PC-3 (cell line): Measurements from ENCODE around the gene C3orf70. TPM values are rescaled to one million over a fixed set of nuclear protein-coding genes. Genes with fewer than 3 reads are reported as not detected.

Experiments
- ATAC-seq: fragments of 200-7000 bp; cut with Tn5 transposase; 2 replicates; pipeline ENCODE4 v1.9.1; 2020; ENCODE audit warnings: mild to moderate bottlenecking, moderate library complexity
- BruUV-seq: library from RNA; stranded (reverse); fragments of 400-500 nt; replicated peaks from 2 replicates; lab custom pipeline; 2021; lab: Mats Ljungman, UMichigan
- CTCF ChIA-PET: fragments of 300-600 bp; sonication (Branson Sonifier 250); formaldehyde crosslinking; loops from one replicate; lab custom pipeline; 2022; ENCODE audit warnings: antibody characterized with exemption; lab: Charles Lee
- POLR2A ChIA-PET: fragments of 300-600 bp; sonication (Branson Sonifier 250); formaldehyde crosslinking; loops from one replicate; lab custom pipeline; 2022; ENCODE audit warnings: antibody characterized with exemption; ENCODE audit not compliant: unreplicated experiment; lab: Charles Lee
- DNase-seq: peaks from one replicate; pipeline ENCODE4 v3.0.0-alpha.2; 2015
- H2AFZ ChIP-seq: fragments of 300-600 bp; sonication (generic); 2 replicates; pipeline ENCODE4 v1.6.0; 2016; ENCODE audit warnings: antibody characterized with exemption, low read length
- H3F3A ChIP-seq: fragments of 300-600 bp; sonication (generic); one replicate; pipeline ENCODE4 v1.6.0; 2017; ENCODE audit warnings: antibody characterized with exemption, low read length, control low read depth, mild to moderate bottlenecking; ENCODE audit not compliant: unreplicated experiment
- H3K27ac ChIP-seq: fragments of 300-600 bp; sonication (generic); 2 replicates; pipeline ENCODE4 v1.5.1; 2016; ENCODE audit warnings: mild to moderate bottlenecking, low read length
- H3K27me3 ChIP-seq: fragments of 300-600 bp; sonication (generic); 2 replicates; pipeline ENCODE4 v1.6.1; 2016; ENCODE audit warnings: low read length, mixed read lengths
- H3K36me3 ChIP-seq: fragments of 300-600 bp; sonication (generic); 2 replicates; pipeline ENCODE4 v1.6.1; 2016; ENCODE audit warnings: low read depth, mixed run types, low read length, mixed read lengths
- H3K4me1 ChIP-seq: fragments of 300-600 bp; sonication (generic); 2 replicates; pipeline ENCODE4 v1.5.1; 2016; ENCODE audit warnings: low read length; ENCODE audit not compliant: insufficient read depth
- H3K4me2 ChIP-seq: fragments of 300-600 bp; sonication (generic); 2 replicates; pipeline ENCODE4 v1.6.0; 2016; ENCODE audit warnings: low read length
- H3K4me3 ChIP-seq: fragments of 300-600 bp; sonication (generic); 2 replicates; pipeline ENCODE4 v1.5.1; 2016; ENCODE audit warnings: mild to moderate bottlenecking, low read length, mixed read lengths
- H3K79me2 ChIP-seq: fragments of 300-600 bp; sonication (generic); 2 replicates; pipeline ENCODE4 v1.6.1; 2017; ENCODE audit warnings: low read length, mixed read lengths
- H3K9ac ChIP-seq: fragments of 300-600 bp; sonication (generic); 2 replicates; pipeline ENCODE4 v1.6.0; 2016; ENCODE audit warnings: mild to moderate bottlenecking, low read length
- H3K9me2 ChIP-seq: fragments of 300-600 bp; sonication (generic); replicated peaks from 2 replicates; pipeline ENCODE4 v1.6.1; 2016; ENCODE audit warnings: mixed run types, low read length, mixed read lengths
- H3K9me3 ChIP-seq: fragments of 300-600 bp; sonication (generic); 2 replicates; pipeline ENCODE4 v1.6.1; 2016; ENCODE audit warnings: low read length, mixed read lengths
- H4K20me1 ChIP-seq: fragments of 300-600 bp; sonication (generic); 2 replicates; pipeline ENCODE4 v1.6.1; 2016; ENCODE audit warnings: low read length, mixed read lengths
- EZH2 ChIP-seq: fragments of 300-600 bp; sonication (generic); IDR thresholded peaks from one replicate; pipeline ENCODE4 v1.6.1; 2017; ENCODE audit warnings: antibody characterized with exemption, mild to moderate bottlenecking, low read length; ENCODE audit not compliant: unreplicated experiment
- EZH2phosphoT487 ChIP-seq: fragments of 300-600 bp; sonication (generic); IDR thresholded peaks from 2 replicates; pipeline ENCODE4 v1.6.1; 2018; ENCODE audit warnings: mild to moderate bottlenecking, antibody characterized with exemption, low read length, borderline replicate concordance
- intact Hi-C: fragments of 100-400 bp; cut with micrococcal nuclease; formaldehyde crosslinking; loops from 2 replicates; pipeline ENCODE4 v1.9.0; 2023
- total RNA-seq: library from RNA; depleted of rRNA; stranded (reverse); fragments of >200 nt; gene quantifications from 2 replicates; pipeline ENCODE4 v1.2.3, GENCODE V29; 2014
- TF ChIP-seq, protein P1 (sequence below): fragments of 300-600 bp; sonication (generic); conservative IDR thresholded peaks from 2 replicates; pipeline ENCODE4 v1.5.1; 2017; ENCODE audit warnings: antibody characterized with exemption, low read depth, mild to moderate bottlenecking, low read length

The C3orf70 gene
- total RNA-seq, 1 experiment from 2014 or later = not detected

DNA sequence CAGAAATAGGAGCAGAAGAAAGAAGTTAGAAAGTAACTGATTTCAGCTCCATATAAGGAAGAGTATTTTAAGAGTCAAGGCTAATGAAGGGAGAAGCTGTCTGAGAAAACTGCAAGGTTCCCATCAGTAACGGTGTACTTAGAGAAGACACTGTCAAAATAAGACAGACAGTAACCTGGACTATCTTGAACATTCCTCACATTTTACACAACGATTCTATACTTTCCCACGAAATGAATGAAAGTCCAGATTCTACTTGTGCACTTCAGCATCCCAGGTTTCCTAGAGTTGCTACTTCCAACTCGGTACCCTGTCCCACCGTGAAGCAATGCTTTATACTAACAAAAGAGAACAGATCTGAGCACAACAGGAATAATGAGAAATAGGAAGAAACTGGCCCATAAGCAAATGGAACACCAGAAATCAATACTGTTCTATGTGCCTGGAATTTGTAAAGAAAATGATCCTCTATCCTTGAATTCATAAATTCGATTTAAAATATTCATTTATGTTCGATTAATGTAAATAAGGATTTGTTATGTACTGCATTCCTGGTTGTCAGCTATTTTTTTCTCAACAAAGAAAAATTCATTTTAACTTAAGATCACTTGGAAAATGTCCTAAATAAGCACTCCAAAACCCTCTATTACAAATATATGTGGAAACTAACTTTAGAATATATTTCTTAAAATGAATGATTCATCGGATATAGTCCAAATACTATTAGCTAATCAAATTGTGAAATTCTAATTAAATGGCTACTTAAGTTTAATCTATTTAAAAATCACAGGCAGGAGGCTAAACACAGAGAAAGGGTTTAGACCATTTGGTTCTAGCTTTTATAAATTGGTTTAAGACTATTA is 1.5 kb downstream of the C3orf70 start:
- Histone ChIP-seq H3K9ac (no peak overlapping the region), H3K9me2 (no peaks in the 10 kb centered on the region), H3K9me3 (no peaks in the 10 kb centered on the region), H3K4me1 (no peaks in the 10 kb centered on the region), H3K36me3 (no peaks in the 10 kb centered on the region), H3K79me2 (no peaks in the 10 kb centered on the region), H2AFZ (no peak overlapping the region), H3F3A (no peaks in the 10 kb centered on the region), H3K4me3 (no peak overlapping the region), H3K27ac (no peak overlapping the region), H4K20me1 (no peaks in the 10 kb centered on the region), H3K4me2 (no peak overlapping the region), H3K27me3 (peaks cover 94% of the 10 kb centered on the region)
- CTCF ChIA-PET = no interaction called here
- POLR2A ChIA-PET = no interaction called here
- DNase-seq = no peak
- intact Hi-C loops = no loop called here
- BruUV-seq = no TSS peak
- no peak for TF ChIP-seq EZH2phosphoT487
- TF ChIP-seq EZH2 = no peak
- TF ChIP-seq, protein P1, sequence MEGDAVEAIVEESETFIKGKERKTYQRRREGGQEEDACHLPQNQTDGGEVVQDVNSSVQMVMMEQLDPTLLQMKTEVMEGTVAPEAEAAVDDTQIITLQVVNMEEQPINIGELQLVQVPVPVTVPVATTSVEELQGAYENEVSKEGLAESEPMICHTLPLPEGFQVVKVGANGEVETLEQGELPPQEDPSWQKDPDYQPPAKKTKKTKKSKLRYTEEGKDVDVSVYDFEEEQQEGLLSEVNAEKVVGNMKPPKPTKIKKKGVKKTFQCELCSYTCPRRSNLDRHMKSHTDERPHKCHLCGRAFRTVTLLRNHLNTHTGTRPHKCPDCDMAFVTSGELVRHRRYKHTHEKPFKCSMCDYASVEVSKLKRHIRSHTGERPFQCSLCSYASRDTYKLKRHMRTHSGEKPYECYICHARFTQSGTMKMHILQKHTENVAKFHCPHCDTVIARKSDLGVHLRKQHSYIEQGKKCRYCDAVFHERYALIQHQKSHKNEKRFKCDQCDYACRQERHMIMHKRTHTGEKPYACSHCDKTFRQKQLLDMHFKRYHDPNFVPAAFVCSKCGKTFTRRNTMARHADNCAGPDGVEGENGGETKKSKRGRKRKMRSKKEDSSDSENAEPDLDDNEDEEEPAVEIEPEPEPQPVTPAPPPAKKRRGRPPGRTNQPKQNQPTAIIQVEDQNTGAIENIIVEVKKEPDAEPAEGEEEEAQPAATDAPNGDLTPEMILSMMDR = no peak
- no peak for ATAC-seq

DNA sequence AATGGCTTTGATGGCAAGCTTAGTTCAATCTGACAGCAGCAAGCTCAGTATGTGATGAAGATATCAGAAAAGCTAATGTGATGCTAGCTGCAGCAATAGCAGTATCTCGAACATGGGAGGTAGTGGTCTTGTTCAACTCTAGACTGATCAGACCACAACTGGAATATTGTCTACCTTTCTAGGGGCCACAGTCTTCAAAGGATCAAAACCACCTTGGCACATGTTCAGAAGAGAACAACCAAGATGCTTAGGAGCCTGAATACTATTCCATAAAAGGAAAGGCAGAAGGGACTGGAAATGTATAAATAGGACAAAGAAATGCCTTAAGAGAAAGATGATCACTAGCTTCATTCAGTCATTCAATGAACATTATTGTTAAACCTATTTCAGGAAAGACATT is 2.3 kb downstream of the C3orf70 start:
- H3K36me3 ChIP-seq = no peaks in the 10 kb centered on the region
- H3K4me3 ChIP-seq = no peak overlapping the region
- intact Hi-C loops = no loop called here
- no peak overlapping the region for H3K9ac ChIP-seq
- no peak overlapping the region for H3K4me2 ChIP-seq
- H3K27me3 ChIP-seq = peaks cover 96% of the 10 kb centered on the region
- no peak overlapping the region for H2AFZ ChIP-seq
- H3K79me2 ChIP-seq = no peaks in the 10 kb centered on the region
- TF ChIP-seq EZH2phosphoT487 = no peak
- TF ChIP-seq, protein P1 = no peak
- no peak for TF ChIP-seq EZH2
- H3K4me1 ChIP-seq = no peaks in the 10 kb centered on the region
- H3K9me3 ChIP-seq = no peaks in the 10 kb centered on the region
- ChIA-PET CTCF (no interaction called here), POLR2A (no interaction called here)
- ATAC-seq (no peak), DNase-seq (no peak)
- H4K20me1 ChIP-seq = no peaks in the 10 kb centered on the region
- BruUV-seq = no TSS peak
- H3K9me2 ChIP-seq = no peaks in the 10 kb centered on the region
- H3F3A ChIP-seq = no peaks in the 10 kb centered on the region
- H3K27ac ChIP-seq = no peak overlapping the region

DNA sequence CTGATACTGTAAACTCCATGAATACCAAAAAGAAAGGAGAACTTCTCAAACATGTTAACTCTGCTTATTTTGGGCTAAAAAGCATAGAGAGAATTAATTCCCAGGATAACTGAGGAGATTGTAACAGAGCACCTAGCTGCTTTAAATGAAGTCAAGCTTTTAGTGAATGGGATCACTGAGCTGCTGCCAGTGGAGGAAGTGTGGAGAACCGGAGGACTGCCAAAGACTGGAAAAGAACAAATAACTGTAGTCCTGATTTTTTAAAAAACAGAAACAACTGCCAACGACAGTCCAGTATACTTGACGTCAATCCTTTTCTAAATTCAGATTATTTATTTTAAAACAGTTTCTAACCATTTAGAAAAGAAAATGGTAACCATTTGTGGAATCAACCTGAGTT is 3.3 kb downstream of the C3orf70 start:
- ATAC-seq (no peak), DNase-seq (no peak)
- no peaks in the 10 kb centered on the region for H3F3A ChIP-seq
- no peak overlapping the region for H3K9ac ChIP-seq
- POLR2A ChIA-PET = no interaction called here
- no TSS peak for BruUV-seq
- no peaks in the 10 kb centered on the region for H4K20me1 ChIP-seq
- no peaks in the 10 kb centered on the region for H3K79me2 ChIP-seq
- intact Hi-C loops = loop anchor here (5.0 kb wide), 1 partner anchor 37 kb away; no protein-coding TSS in a partner anchor
- CTCF ChIA-PET = no interaction called here
- peaks cover 96% of the 10 kb centered on the region for H3K27me3 ChIP-seq
- H3K9me3 ChIP-seq = no peaks in the 10 kb centered on the region
- no peak overlapping the region for H2AFZ ChIP-seq
- H3K4me3 ChIP-seq = no peak overlapping the region
- TF ChIP-seq EZH2 = no peak
- TF ChIP-seq EZH2phosphoT487 = no peak
- TF ChIP-seq, protein P1 = no peak
- H3K9me2 ChIP-seq = no peaks in the 10 kb centered on the region
- no peak overlapping the region for H3K4me2 ChIP-seq
- no peaks in the 10 kb centered on the region for H3K36me3 ChIP-seq
- no peak overlapping the region for H3K27ac ChIP-seq
- H3K4me1 ChIP-seq = no peaks in the 10 kb centered on the region
